KMS-11 (cell line): Measurements from ENCODE around the gene TFCP2L1.
"Not testable (repeated sequence)": the region's sequence is repeated elsewhere in the genome, so short reads cannot be mapped to it uniquely, and the experiment has no call there.

Experiments used
- H2AFZ ChIP-seq: fragments of 200-600 bp; sonication (generic); 2 replicates; pipeline ENCODE4 v1.6.1; 2016; ENCODE audit warnings: antibody characterized with exemption, mixed run types, low read depth
- H3K27ac ChIP-seq: fragments of 200-600 bp; sonication (generic); 2 replicates; pipeline ENCODE4 v1.6.1; 2016; ENCODE audit warnings: mild to moderate bottlenecking, mixed run types
- H3K27me3 ChIP-seq: fragments of 200-600 bp; sonication (generic); 2 replicates; pipeline ENCODE4 v1.6.1; 2017; ENCODE audit warnings: mild to moderate bottlenecking, low read depth, mixed run types, moderate library complexity; ENCODE audit not compliant: insufficient read depth
- H3K36me3 ChIP-seq: fragments of 200-600 bp; sonication (generic); 2 replicates; pipeline ENCODE4 v1.6.1; 2017; ENCODE audit warnings: mild to moderate bottlenecking, mixed run types; ENCODE audit not compliant: insufficient read depth
- H3K4me1 ChIP-seq: fragments of 200-600 bp; sonication (generic); 2 replicates; pipeline ENCODE4 v1.6.1; 2016; ENCODE audit warnings: mild to moderate bottlenecking, low read depth, mixed run types; ENCODE audit not compliant: poor library complexity, severe bottlenecking
- H3K4me2 ChIP-seq: fragments of 200-600 bp; sonication (generic); 2 replicates; pipeline ENCODE4 v1.7.0; 2016; ENCODE audit warnings: mild to moderate bottlenecking, mixed run types
- H3K4me3 ChIP-seq: fragments of 200-600 bp; sonication (generic); IDR thresholded peaks from 2 replicates; pipeline ENCODE4 v1.6.1; 2017; ENCODE audit warnings: low read depth, low read length, mixed read lengths; ENCODE audit not compliant: insufficient read depth
- H3K79me2 ChIP-seq: fragments of 200-600 bp; sonication (generic); 2 replicates; pipeline ENCODE4 v1.6.1; 2016; ENCODE audit warnings: low read depth, mixed run types; ENCODE audit not compliant: insufficient read depth
- H3K9ac ChIP-seq: fragments of 200-600 bp; sonication (generic); 2 replicates; pipeline ENCODE4 v1.6.1; 2016; ENCODE audit warnings: mild to moderate bottlenecking, mixed run types
- H4K20me1 ChIP-seq: fragments of 200-600 bp; sonication (generic); 2 replicates; pipeline ENCODE4 v1.6.1; 2016; ENCODE audit warnings: mild to moderate bottlenecking, mixed run types; ENCODE audit not compliant: insufficient read depth
- CTCF ChIP-seq: fragments of 200-600 bp; sonication (generic); conservative IDR thresholded peaks from 2 replicates; pipeline ENCODE4 v1.6.1; 2017; ENCODE audit warnings: low read depth, mild to moderate bottlenecking, antibody characterized with exemption, low read length, moderate library complexity, mixed read lengths

The TFCP2L1 gene

GRCh38 chr2:121233486-121234110 is 51.4 kb downstream of the TFCP2L1 start:
- Histone ChIP-seq H2AFZ (no peak overlapping the region), H3K27ac (no peak overlapping the region), H3K9ac (no peak overlapping the region), H3K4me3 (no peak overlapping the region), H3K4me1 (no peaks in the 10 kb centered on the region), H3K79me2 (no peaks in the 10 kb centered on the region), H3K36me3 (no peaks in the 10 kb centered on the region), H3K27me3 (no peaks in the 10 kb centered on the region), H3K4me2 (no peak overlapping the region), H4K20me1 (no peaks in the 10 kb centered on the region)
- TF ChIP-seq CTCF: no peak

GRCh38 chr2:121232626-121233265 is 52.3 kb downstream of the TFCP2L1 start:
- no peaks in the 10 kb centered on the region for H4K20me1 ChIP-seq
- no peak overlapping the region for H3K9ac ChIP-seq
- no peak for TF ChIP-seq CTCF
- no peak overlapping the region for H3K4me3 ChIP-seq
- H2AFZ ChIP-seq: no peak overlapping the region
- no peaks in the 10 kb centered on the region for H3K27me3 ChIP-seq
- H3K4me2 ChIP-seq: no peak overlapping the region
- no peak overlapping the region for H3K27ac ChIP-seq
- no peaks in the 10 kb centered on the region for H3K79me2 ChIP-seq
- H3K4me1 ChIP-seq: no peaks in the 10 kb centered on the region
- no peaks in the 10 kb centered on the region for H3K36me3 ChIP-seq

- Histone ChIP-seq H4K20me1 (no peaks in the 10 kb centered on the region), H3K27ac (no peak overlapping the region), H3K4me1 (no peaks in the 10 kb centered on the region), H3K79me2 (no peaks in the 10 kb centered on the region), H3K27me3 (no peaks in the 10 kb centered on the region), H2AFZ (no peak overlapping the region), H3K36me3 (no peaks in the 10 kb centered on the region), H3K4me2 (no peak overlapping the region), H3K9ac (no peak overlapping the region), H3K4me3 (no peak overlapping the region)
- TF ChIP-seq CTCF: no peak
These were observed 53.5 kb downstream of the TFCP2L1 start for GRCh38 chr2:121231385-121232000.

DNA sequence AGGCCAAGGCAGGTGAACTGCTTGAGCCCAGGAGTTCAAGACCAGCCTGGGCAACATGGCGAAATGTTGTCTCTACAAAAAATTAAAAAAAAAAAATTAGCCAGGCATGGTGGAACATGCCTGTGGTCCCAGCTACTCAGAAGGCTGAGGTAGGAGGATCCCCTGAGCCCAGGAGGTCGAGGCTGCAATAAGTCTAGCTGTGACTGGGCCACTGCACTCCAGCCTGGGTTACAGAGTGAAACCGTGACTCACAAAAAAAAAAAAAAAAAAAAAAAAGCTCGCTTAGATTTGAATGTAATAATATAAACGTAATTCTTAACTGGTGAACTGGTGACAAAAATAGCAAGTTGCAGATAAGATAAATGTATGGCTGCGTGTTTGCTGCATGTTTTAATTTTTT is 56.5 kb downstream of the TFCP2L1 start:
- Histone ChIP-seq H3K4me2 (no peak overlapping the region), H3K4me1 (no peaks in the 10 kb centered on the region), H3K27ac (no peak overlapping the region), H2AFZ (no peak overlapping the region), H3K4me3 (no peak overlapping the region), H3K36me3 (no peaks in the 10 kb centered on the region), H3K79me2 (no peaks in the 10 kb centered on the region), H4K20me1 (no peaks in the 10 kb centered on the region), H3K27me3 (no peaks in the 10 kb centered on the region), H3K9ac (no peak overlapping the region)
- TF ChIP-seq CTCF: no peak

DNA sequence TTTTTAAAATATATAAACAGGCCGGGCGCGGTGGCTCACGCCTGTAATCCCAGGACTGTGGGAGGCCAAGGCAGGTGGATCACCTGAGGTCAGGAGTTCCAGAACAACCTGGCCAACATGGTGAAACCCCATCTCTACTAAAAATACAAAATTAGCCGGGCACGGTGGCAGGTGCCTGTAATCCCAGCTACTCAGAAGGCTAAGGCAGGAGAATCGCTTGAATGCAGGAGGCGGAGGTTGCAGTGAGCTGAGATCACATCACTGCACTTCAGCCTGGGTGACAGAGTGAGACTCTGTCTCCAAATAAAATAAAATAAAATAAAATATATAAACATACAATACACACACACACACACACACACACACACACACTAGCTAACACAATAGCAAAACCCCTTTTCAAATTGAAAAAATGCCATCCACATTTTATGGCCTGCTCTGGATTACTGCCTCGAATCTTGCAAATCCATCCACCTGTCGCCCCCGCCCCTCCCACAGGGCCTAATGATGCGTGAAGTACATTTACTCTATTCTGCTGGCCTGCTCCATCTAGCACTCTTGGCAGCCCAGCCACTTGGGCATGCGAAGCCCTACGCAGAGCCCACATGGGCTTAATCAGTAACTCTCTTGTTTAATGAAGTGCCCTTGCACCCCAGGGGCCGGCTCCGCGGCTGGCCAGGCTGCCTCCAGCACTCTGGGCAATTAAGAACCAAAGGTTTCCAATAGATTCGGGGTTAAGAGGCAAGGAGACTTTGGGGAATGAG is 57.4 kb downstream of the TFCP2L1 start:
- H3K4me1 ChIP-seq, H3K79me2 ChIP-seq, H3K4me2 ChIP-seq, H3K27ac ChIP-seq, H3K4me3 ChIP-seq, H3K9ac ChIP-seq, H3K36me3 ChIP-seq, H3K27me3 ChIP-seq, H2AFZ ChIP-seq, H4K20me1 ChIP-seq: not testable (repeated sequence)

- H3K4me1 ChIP-seq, H3K79me2 ChIP-seq, H3K27ac ChIP-seq, H3K36me3 ChIP-seq, H2AFZ ChIP-seq, H3K27me3 ChIP-seq, H3K4me2 ChIP-seq, H4K20me1 ChIP-seq, H3K4me3 ChIP-seq, H3K9ac ChIP-seq: not testable (repeated sequence)
These were observed 59.3 kb downstream of the TFCP2L1 start for GRCh38 chr2:121225681-121226080.
